Measurements from ENCODE around the gene SRL.

GRCh38 chr16:4262303-4262835 lies 20.5 kb upstream of the SRL start:
- no peak for TF ChIP-seq CREM (CRISPR knock-in tag; IDR thresholded peaks at IDR 0.05)
- TF ChIP-seq ZNF416 (CRISPR knock-in tag; IDR thresholded peaks at IDR 0.05) = no peak
- TF ChIP-seq MAX (CRISPR knock-in tag; IDR thresholded peaks at IDR 0.05) = no peak
- no peak for TF ChIP-seq ZNF121 (CRISPR knock-in tag; IDR thresholded peaks at IDR 0.05)
- no peak for TF ChIP-seq CTCF (IDR thresholded peaks at IDR 0.05)
- TF ChIP-seq ZNF281 (CRISPR knock-in tag; IDR thresholded peaks at IDR 0.05) = no peak
- no peak for TF ChIP-seq ZNF512 (CRISPR knock-in tag; IDR thresholded peaks at IDR 0.05; ENCODE audit: borderline replicate concordance)
- no peak for TF ChIP-seq EMX1 (CRISPR knock-in tag; IDR thresholded peaks at IDR 0.05)
- TF ChIP-seq SMAD3 (CRISPR knock-in tag; IDR thresholded peaks at IDR 0.05; ENCODE audit: borderline replicate concordance) = no peak
